Measurements from ENCODE around the gene SCAF1. TPM values are rescaled to one million over a fixed set of nuclear protein-coding genes. Genes with fewer than 3 reads are reported as not detected.

The SCAF1 gene
- total RNA-seq, 1 experiment from 2014 or later = 83.4 TPM

DNA sequence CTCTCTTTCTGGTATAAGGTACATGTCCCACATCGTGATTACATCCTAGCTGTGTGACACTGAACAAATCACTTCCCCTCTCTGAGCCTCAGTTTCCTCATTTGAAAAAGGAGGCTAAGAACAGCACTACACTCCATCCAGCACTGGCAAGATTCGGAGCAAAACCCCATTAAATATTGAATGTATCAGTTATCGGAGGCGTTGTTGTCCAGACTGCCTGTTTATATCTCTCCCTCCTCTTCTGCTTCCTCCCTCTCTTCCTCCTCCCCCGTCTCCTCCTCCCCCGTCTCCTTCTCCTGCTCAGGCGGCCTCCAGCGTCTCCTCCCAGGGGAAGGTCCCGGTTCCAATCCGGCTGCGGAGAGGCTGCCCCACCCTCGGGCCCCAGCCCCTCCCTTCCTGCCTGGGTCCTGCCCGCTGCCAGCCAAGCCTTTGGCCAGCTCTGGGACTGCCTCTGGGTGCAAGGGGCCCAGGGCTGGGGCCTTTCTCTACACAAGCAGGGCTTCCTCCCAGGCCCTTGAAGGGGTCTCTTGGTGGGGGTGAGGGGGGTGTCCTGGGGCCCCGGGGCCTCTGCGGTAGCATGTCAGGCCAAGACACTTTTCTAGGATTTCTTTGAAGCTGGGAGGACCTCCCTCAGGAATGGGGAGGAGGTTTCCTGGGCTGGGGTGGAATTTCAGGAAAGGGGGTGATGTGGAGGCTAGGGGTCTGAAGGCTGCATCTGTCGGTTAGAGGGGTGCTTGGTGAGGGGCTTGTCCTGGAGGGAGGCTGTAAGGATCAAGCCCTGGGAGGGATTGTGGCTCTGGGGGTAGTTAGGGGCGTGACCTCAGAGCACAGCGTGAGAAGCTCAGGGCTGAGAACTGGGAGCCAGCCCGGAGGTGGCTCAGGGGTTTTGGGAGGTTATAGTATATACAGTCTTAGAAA lies 3.9 kb upstream of the SCAF1 start:
- Histone ChIP-seq H3K4me1 (peaks cover 7% of the 10 kb centered on the region), H3K4me3 (ENCODE audit: low read depth, low read length) (no peak overlapping the region), H3K36me3 (ENCODE audit: control insufficient read depth, insufficient read depth, low read length) (no peaks in the 10 kb centered on the region), H3K9me3 (no peaks in the 10 kb centered on the region), H3K27me3 (replicated peaks; ENCODE audit: control insufficient read depth, insufficient read depth, low read length) (no peaks in the 10 kb centered on the region)
- Mint-ChIP-seq H3K27ac (ENCODE audit: unreplicated experiment) (peak overlapping the region; percentile 69), H3K4me1 (ENCODE audit: low read depth, unreplicated experiment) (peaks cover 35% of the 10 kb centered on the region), H3K36me3 (ENCODE audit: insufficient read depth, unreplicated experiment) (peaks cover 70% of the 10 kb centered on the region), H3K4me3 (ENCODE audit: unreplicated experiment) (peak overlapping the region; percentile 91), H3K27me3 (ENCODE audit: insufficient read depth, unreplicated experiment) (no peaks in the 10 kb centered on the region), H3K9me3 (ENCODE audit: unreplicated experiment) (no peaks in the 10 kb centered on the region)
- CTCF ChIA-PET = no interaction called here
- DNase-seq = peak; percentile 46 to 69
- intact Hi-C loops (cut with micrococcal nuclease; ENCODE audit: unreplicated experiment) = no loop called here
- POLR2A ChIA-PET = interaction anchor here (1.2 kb wide), 1 partner anchor 39 kb away, joined by 3 read pairs; no protein-coding TSS in a partner anchor
- TF ChIP-seq, protein P1, sequence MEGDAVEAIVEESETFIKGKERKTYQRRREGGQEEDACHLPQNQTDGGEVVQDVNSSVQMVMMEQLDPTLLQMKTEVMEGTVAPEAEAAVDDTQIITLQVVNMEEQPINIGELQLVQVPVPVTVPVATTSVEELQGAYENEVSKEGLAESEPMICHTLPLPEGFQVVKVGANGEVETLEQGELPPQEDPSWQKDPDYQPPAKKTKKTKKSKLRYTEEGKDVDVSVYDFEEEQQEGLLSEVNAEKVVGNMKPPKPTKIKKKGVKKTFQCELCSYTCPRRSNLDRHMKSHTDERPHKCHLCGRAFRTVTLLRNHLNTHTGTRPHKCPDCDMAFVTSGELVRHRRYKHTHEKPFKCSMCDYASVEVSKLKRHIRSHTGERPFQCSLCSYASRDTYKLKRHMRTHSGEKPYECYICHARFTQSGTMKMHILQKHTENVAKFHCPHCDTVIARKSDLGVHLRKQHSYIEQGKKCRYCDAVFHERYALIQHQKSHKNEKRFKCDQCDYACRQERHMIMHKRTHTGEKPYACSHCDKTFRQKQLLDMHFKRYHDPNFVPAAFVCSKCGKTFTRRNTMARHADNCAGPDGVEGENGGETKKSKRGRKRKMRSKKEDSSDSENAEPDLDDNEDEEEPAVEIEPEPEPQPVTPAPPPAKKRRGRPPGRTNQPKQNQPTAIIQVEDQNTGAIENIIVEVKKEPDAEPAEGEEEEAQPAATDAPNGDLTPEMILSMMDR (IDR thresholded peaks at IDR 0.05; ENCODE audit: insufficient read depth in 1 of 2, low read depth in 1 of 2, low read length in 1 of 2, severe bottlenecking in 1 of 2, unreplicated experiment in 1 of 2) = no peak
- no TSS peak for BruUV-seq (replicated peaks)

DNA sequence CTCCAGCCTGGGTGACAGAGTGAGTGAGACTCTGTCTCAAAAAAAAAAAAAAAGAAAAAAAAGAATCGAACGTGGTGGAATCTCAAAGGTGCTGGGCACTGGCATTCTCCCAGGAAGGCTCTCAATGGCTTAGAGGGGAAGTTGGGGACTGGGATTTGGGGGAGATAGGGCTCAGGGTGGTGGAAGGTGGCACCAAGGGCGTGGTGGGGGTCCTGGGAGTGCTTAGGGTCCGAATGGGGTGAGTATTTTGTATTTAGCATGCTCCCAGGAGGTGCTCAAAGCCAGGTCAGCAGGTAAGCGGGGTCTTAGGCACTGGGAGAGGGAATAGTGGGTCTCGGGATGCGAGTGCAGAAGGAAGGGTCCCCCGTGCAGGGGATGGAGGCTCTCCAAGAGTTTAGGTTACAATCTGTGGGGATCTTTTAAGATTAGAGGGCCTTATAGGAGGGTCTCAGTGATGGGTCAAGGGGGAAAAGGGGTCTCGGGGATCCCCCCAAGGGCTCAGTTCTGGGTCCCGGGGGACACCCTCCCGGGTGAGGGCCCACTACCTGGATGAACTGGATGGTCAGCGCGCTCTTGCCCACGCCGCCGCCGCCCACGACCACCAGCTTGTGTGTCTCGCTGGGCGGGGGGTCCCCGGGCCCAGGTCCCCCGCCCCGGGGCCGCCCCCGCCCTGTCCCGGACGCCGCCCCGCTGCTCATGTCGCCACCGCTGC lies 2.5 kb upstream of the SCAF1 start:
- Mint-ChIP-seq H3K9me3 (ENCODE audit: unreplicated experiment) (no peaks in the 10 kb centered on the region), H3K27ac (ENCODE audit: unreplicated experiment) (peak overlapping the region; percentile 100), H3K36me3 (ENCODE audit: insufficient read depth, unreplicated experiment) (peaks cover 77% of the 10 kb centered on the region), H3K4me3 (ENCODE audit: unreplicated experiment) (peak overlapping the region; percentile 91), H3K4me1 (ENCODE audit: low read depth, unreplicated experiment) (peaks cover 43% of the 10 kb centered on the region), H3K27me3 (ENCODE audit: insufficient read depth, unreplicated experiment) (no peaks in the 10 kb centered on the region)
- Histone ChIP-seq H3K27me3 (replicated peaks; ENCODE audit: control insufficient read depth, insufficient read depth, low read length) (no peaks in the 10 kb centered on the region), H3K4me1 (peaks cover 7% of the 10 kb centered on the region), H3K36me3 (ENCODE audit: control insufficient read depth, insufficient read depth, low read length) (no peaks in the 10 kb centered on the region), H3K9me3 (no peaks in the 10 kb centered on the region), H3K4me3 (ENCODE audit: low read depth, low read length) (peak overlapping the region; percentile 43)
- ChIA-PET CTCF (interaction anchor here (0.6 to 1.4 kb wide), 14 partner anchors 8 to 646 kb away, joined by 3 to 11 read pairs (median 7); partner anchors contain the start of genes NOSIP, PRR12, PRRG2 and RUVBL2), POLR2A (interaction anchor here (0.5 to 1.6 kb wide), 27 partner anchors 8 to 689 kb away, joined by 3 to 50 read pairs (median 5); partner anchors contain the start of genes ALDH16A1, ATF5, BCL2L12 and IRF3)
- BruUV-seq (replicated peaks) = no TSS peak
- DNase-seq = no peak
- intact Hi-C loops (cut with micrococcal nuclease; ENCODE audit: unreplicated experiment) = loop anchor here (1.0 to 2.0 kb wide), 5 partner anchors 26 to 238 kb away; partner anchors contain the start of genes AKT1S1, AP2A1, BCL2L12 and IRF3
- TF ChIP-seq, protein P1 (IDR thresholded peaks at IDR 0.05; ENCODE audit: insufficient read depth in 1 of 2, low read depth in 1 of 2, low read length in 1 of 2, severe bottlenecking in 1 of 2, unreplicated experiment in 1 of 2) = no peak

Measured in Caco-2 (cell line).